Cerebellar cortex (tissue), 1 donor: ENCODE data around the gene SIK3.

ENCODE experiments used
- DNase-seq: peaks from one replicate; pipeline ENCODE4 v3.0.0-alpha.2; 2015; ENCODE audit warnings: low spot score

SIK3 gene

DNA sequence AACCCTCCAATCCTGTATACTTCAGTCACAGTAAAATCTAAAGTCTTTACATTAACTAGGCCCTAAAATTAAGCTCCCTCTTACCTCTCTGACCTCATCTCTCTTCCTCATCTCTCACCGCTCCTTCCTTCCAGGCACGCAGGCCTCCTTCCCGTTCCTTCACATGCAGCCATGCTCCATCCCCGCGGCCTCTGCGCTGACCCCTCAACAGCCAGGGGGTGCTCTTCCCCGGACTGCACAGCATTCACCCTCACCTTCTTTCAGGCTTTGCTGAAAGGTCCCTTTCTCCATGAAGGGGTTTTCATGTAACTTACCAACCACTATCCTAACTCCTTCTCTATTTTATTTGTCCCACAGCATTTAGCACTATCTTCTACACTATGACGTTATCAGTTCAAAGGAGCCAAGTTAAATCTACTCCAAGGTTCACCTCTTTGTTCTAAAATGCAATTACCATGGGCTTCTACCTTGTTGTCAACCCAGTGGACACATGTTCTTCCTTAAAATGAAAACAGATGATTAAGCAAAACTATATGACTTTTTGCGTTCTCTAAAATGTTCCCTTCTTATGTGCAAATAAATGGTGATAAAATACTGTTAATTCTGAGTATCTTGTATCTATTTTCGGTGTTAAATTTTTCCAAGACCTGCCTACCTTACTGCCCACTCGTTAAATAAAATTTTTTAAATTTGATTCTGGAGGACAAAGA is 203.0 kb downstream of the SIK3 start:
- DNase-seq: no peak

DNA sequence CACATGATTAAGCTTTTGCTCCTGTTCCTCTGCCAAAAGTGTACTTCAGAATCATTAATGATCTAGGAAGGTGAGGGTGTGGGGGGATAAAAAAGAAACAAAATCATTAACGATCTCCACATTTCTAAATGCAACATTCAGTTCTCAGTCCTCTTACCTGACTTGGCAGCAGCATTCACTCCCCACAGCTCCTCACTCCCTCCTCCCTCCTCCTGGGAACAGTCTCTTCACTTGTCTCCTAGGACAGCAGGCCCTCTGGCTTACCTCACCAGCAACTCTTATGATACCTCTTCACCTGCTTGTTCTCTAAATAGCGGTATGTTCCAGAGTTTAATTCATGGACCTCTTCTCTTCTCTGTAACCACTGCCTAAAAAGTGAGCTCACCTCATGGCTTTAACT is 204.3 kb downstream of the SIK3 start:
- peak; percentile 50 for DNase-seq

DNA sequence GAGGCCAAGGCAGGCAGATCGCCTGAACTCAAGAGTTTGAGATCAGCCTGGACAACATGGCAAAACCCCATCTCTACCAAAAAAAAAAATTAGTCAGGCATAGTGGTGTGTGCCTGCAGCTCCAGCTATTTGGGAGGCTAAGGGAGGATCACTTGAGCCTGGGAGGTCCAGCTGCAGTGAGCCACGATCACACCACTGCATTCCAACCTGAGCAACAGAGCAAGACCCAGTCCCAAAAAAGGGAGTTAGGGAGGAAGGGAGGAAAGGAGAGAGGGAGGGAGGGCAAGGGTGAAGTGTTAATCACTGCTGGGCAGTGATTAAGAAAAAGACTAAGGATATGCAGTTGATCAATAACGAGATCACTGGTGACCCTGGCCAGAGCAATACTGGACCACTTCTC is 204.8 kb downstream of the SIK3 start:
- DNase-seq: no peak

GRCh38 chr11:116892374-116892773 is 205.9 kb downstream of the SIK3 start:
- no peak for DNase-seq

GRCh38 chr11:116891746-116892145 is 206.5 kb downstream of the SIK3 start:
- DNase-seq: no peak

GRCh38 chr11:116890607-116891006 is 207.6 kb downstream of the SIK3 start:
- no peak for DNase-seq

- no peak for DNase-seq
These were observed 208.0 kb downstream of the SIK3 start for GRCh38 chr11:116890193-116890592.

- no peak for DNase-seq
These were observed 209.2 kb downstream of the SIK3 start for GRCh38 chr11:116888884-116889549.

- no peak for DNase-seq
These were observed 210.2 kb downstream of the SIK3 start for GRCh38 chr11:116888024-116888423.

DNA sequence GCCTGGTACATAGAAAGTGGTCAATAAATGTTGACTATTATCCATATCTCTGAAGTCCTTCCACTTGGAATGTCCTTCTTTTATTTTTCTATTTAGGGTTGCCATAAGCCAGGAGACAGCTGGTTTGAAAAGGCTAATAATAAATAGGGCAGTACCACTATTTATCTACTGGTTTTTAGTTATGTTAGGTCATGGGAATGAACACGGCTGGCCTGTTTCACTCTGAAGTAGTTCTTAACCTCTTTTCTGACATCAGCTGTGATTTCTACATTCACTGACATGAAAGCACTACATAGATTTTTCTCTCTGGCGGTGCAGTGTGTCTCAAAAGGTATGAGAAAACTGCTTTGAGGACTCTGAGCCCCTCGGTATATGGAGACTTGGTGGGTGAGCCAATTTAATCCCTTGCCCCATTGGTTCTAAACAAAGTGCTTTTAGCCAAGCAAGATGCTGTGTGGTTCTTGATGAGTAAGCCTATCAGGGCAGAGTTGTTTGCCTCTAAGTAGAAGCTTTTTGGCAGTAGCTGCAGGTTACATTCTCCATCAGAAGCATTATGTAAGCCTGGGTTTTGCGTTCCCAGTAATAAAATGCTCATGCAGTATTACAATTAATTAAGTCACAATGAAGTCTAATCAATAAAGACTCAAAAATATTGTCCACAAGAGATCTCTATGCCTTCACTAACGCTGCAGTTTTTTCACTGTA is 212.1 kb downstream of the SIK3 start:
- peak; percentile 75 for DNase-seq

DNA sequence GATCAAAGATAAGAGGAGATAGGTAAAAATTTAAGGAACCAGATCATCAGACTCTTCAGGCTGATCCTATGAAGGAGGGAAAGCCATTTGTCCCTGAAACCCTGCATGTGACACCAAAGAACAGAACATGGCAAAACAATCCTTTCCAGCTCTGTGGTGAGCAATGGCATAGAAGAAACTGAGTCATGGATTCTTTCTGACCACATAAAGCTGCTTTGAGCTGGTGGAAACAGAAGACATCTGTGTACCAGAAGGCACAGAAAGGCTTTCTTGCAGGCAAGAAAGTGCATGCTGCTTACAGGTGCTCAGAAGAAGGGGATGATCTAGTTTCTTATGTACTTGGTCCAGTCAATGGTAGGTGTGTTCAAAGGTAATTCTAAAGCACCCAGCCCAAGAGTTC is 215.8 kb downstream of the SIK3 start:
- DNase-seq: no peak

- peak; percentile 82 for DNase-seq
These were observed 217.1 kb downstream of the SIK3 start for GRCh38 chr11:116881143-116881542.

DNA sequence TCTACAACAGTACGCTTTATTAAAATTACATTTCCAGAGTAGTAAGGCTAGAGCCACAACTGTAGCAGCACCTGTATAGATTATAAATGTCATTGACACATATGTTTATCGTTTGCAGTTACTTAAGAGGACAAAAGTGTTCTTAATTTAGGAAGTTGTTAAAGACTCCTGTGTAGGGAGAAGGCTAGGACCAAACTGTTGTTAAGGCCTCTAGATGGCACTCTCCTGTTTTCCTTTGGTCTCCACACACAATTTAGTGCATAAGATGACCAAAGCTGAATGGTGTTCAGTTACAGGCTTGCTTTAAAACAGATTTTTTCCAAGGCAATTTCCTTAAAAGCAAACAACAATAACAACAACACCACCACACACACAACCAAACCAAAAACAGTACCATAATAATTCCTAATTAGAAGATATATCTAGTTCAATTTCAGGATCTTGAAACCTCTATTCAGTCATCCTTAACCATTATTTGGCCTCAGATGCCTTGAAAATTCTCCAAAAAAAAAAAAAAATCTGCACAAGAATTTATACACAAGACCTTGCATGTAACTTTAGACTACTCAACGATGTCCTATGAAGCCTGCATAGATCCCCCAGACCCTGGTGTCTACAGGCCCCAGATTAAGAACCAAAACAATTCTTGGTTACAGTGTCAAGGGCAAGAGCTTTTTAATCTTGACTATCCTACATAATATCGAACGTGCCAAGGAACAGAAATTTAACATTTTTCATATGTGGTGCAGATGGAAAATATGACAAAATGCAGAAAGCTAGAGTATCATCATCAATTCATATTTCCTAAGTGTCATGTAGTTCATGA is 218.2 kb downstream of the SIK3 start:
- DNase-seq: peak; percentile 85

GRCh38 chr11:116876656-116877055 is 221.6 kb downstream of the SIK3 start:
- DNase-seq: no peak

GRCh38 chr11:116875194-116875593 is 223.0 kb downstream of the SIK3 start:
- DNase-seq: no peak

GRCh38 chr11:116874251-116874650 is 224.0 kb downstream of the SIK3 start:
- DNase-seq: no peak

- no peak for DNase-seq
These were observed 224.8 kb downstream of the SIK3 start for GRCh38 chr11:116873381-116873780.

DNA sequence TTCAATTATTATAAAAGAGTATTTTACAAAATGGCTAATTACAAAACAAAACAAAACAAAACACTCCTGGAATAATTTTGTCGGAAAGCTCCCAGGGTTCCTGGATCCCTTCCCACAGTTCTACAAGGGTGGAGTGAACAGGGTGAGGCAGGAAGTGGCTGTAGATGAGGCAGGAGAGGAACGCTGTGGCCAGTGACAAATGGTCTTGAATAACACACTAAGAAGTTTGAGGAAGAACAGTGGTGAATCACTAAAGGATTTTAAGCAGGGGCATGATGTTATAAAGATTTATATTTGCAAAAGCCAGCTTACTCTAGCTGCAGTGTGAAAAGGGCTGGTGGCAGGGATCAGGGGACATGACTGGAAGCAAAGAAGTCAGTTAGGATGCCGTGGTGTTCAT is 227.0 kb downstream of the SIK3 start:
- DNase-seq: no peak

GRCh38 chr11:116870054-116870453 is 228.2 kb downstream of the SIK3 start:
- DNase-seq: no peak

GRCh38 chr11:116869610-116870009 is 228.6 kb downstream of the SIK3 start:
- DNase-seq: no peak

DNA sequence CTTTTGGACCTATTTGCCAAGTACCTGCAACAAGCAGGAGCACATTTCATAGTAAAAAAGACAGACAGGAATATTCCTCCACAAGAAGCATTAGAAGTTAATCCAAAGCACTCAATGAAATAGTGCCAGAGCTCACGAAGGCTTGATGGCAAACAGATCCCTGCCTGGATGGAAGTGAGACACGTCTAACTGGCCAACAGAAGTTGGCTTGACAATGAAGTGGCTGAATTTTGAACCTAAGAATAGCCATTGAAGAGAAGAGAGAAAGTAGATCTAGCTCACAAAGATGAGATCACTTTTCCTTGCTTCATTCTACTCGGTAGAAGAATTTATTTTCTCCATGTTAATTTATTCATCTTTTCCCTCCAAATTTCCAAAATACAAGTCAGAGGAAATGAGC is 230.2 kb downstream of the SIK3 start:
- DNase-seq: no peak

DNA sequence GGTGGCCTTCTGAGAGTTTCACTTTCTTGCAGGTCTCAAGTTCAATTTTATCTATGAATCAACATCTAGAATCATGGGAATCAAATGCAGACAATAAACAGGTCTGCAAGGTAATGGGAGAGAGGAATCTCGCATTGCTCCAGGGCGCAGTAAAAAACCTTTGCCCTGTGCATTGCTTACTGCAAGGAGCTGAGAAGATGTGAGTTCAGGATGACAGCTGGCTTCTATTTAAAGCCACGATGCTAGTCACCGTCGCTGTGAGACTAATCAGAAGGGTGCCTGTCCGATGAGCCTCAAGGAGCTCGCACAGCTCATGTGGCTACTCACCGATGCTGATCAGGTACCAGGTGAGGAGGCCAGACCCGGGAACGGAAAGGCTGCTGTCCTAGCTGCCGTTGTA is 230.6 kb downstream of the SIK3 start:
- DNase-seq: no peak
